HepG2 (cell line): Measurements from ENCODE around the gene MTG1. TPM values are rescaled to one million over a fixed set of nuclear protein-coding genes. Genes with fewer than 3 reads are reported as not detected.
A peak's percentile ranks its signal among the peaks of the same experiment; 100 is the strongest.

Experiments
- AGO1 ChIP-seq: fragments of 200-400 bp; formaldehyde crosslinking; IDR thresholded peaks from 2 replicates; pipeline ENCODE4 v1.6.1; 2017; ENCODE audit warnings: mild to moderate bottlenecking, low read depth, low read length, moderate library complexity; ENCODE audit not compliant: poor library complexity, severe bottlenecking
- AKAP8 ChIP-seq: sonication (generic); formaldehyde crosslinking; IDR thresholded peaks from 2 replicates; pipeline ENCODE4 v1.5.1; 2020; ENCODE audit warnings: mild to moderate bottlenecking, missing genetic modification reagents
- GMEB1 ChIP-seq: sonication (generic); formaldehyde crosslinking; IDR thresholded peaks from 2 replicates; pipeline ENCODE4 v1.5.1; 2020; ENCODE audit warnings: missing genetic modification reagents, mild to moderate bottlenecking, borderline replicate concordance
- HNRNPL ChIP-seq: fragments of 200-400 bp; formaldehyde crosslinking; IDR thresholded peaks from 2 replicates; pipeline ENCODE4 v1.6.1; 2017; ENCODE audit warnings: mild to moderate bottlenecking, low read depth, low read length
- KLF6 ChIP-seq: IDR thresholded peaks from 2 replicates; pipeline ENCODE4 v1.8.0; 2016; ENCODE audit warnings: missing biosample characterization, missing genetic modification reagents
- MTF1 ChIP-seq: sonication (generic); formaldehyde crosslinking; IDR thresholded peaks from 2 replicates; pipeline ENCODE4 v1.5.0; 2020; ENCODE audit warnings: missing genetic modification reagents
- PAF1 ChIP-seq: IDR thresholded peaks from 2 replicates; pipeline ENCODE4 v1.6.1; 2016; ENCODE audit warnings: missing genetic modification reagents, missing compliant biosample characterization
- POLR2AphosphoS5 ChIP-seq: IDR thresholded peaks from 2 replicates; pipeline ENCODE4 v1.6.1; 2012; ENCODE audit warnings: low read depth, low read length
- POLR2G ChIP-seq: fragments of 200-400 bp; formaldehyde crosslinking; IDR thresholded peaks from 2 replicates; pipeline ENCODE4 v1.6.1; 2018; ENCODE audit warnings: mild to moderate bottlenecking, low read depth, low read length, moderate library complexity
- TAF15 ChIP-seq: fragments of 200-400 bp; formaldehyde crosslinking; IDR thresholded peaks from one replicate; pipeline ENCODE4 v1.6.1; 2018; ENCODE audit warnings: mild to moderate bottlenecking, low read depth, low read length; ENCODE audit not compliant: poor library complexity, severe bottlenecking
- TRIM24 ChIP-seq: sonication (generic); formaldehyde crosslinking; IDR thresholded peaks from 2 replicates; pipeline ENCODE4 v1.8.0; 2022; ENCODE audit warnings: mild to moderate bottlenecking, missing genetic modification reagents
- ZFP41 ChIP-seq: sonication (generic); formaldehyde crosslinking; IDR thresholded peaks from 2 replicates; pipeline ENCODE4 v1.4.0; 2020; ENCODE audit warnings: mild to moderate bottlenecking, missing genetic modification reagents, borderline replicate concordance
- ZFX ChIP-seq: sonication (generic); formaldehyde crosslinking; IDR thresholded peaks from 2 replicates; pipeline ENCODE4 v1.4.0; 2020; ENCODE audit warnings: mild to moderate bottlenecking, low read depth, missing genetic modification reagents, moderate library complexity
- ZNF225 ChIP-seq: sonication (generic); formaldehyde crosslinking; IDR thresholded peaks from 2 replicates; pipeline ENCODE4 v1.4.0; 2020; ENCODE audit warnings: mild to moderate bottlenecking, missing genetic modification reagents
- ZNF276 ChIP-seq: sonication (generic); formaldehyde crosslinking; IDR thresholded peaks from 2 replicates; pipeline ENCODE4 v1.4.0; 2020; ENCODE audit warnings: mild to moderate bottlenecking, low read depth, missing genetic modification reagents
- ZNF766 ChIP-seq: sonication (generic); formaldehyde crosslinking; IDR thresholded peaks from 2 replicates; pipeline ENCODE4 v1.5.0; 2020; ENCODE audit warnings: missing genetic modification reagents, borderline replicate concordance
- ZNF773 ChIP-seq: sonication (generic); formaldehyde crosslinking; IDR thresholded peaks from 2 replicates; pipeline ENCODE4 v1.4.0; 2020; ENCODE audit warnings: missing genetic modification reagents, borderline replicate concordance
- polyA plus RNA-seq, 8 experiments: library from polyadenylated mRNA; depleted of rRNA in 3 of 8; stranded (reverse) in 7 of 8; unstranded in 1 of 8; fragments of >200 nt; fragmentation: Illumina TruSeq in 4 of 8; extraction: Trizol in 4 of 8; gene quantifications; 2 replicates each; pipeline versions ENCODE4 v1.2.1 to v1.2.3, GENCODE V29; 2011 to 2016; ENCODE audit warnings: low read depth in 4 of 8, missing spikeins in 1 of 8, mixed read lengths in 1 of 8; ENCODE audit not compliant: insufficient read depth in 1 of 8
- total RNA-seq, 5 experiments: library from RNA; depleted of rRNA; stranded (reverse); fragments of >200 nt; fragmentation: Illumina TruSeq; extraction: Trizol; gene quantifications; 2 replicates each; pipeline ENCODE4 v1.2.3, GENCODE V29; 2016; ENCODE audit warnings: low read depth in 1 of 5
- TF ChIP-seq, protein P1 (sequence below): IDR thresholded peaks from 2 replicates; pipeline ENCODE4 v1.6.1; 2012; ENCODE audit warnings: low read length, improper control_type of control experiment
- TF ChIP-seq, protein P2 (sequence below): sonication (generic); formaldehyde crosslinking; IDR thresholded peaks from 2 replicates; pipeline ENCODE4 v1.4.0; 2020; ENCODE audit warnings: missing genetic modification reagents
- TF ChIP-seq, protein P3 (sequence below): sonication (generic); formaldehyde crosslinking; IDR thresholded peaks from 2 replicates; pipeline ENCODE4 v1.8.1; 2023; ENCODE audit warnings: missing genetic modification reagents, inconsistent platforms, borderline replicate concordance

The MTG1 gene
- total and polyA plus RNA-seq, 2 of the 13 experiments (the other 11 are each of a cell fraction or from before 2014, with no cell fraction given) = 42.0 to 103 TPM

DNA sequence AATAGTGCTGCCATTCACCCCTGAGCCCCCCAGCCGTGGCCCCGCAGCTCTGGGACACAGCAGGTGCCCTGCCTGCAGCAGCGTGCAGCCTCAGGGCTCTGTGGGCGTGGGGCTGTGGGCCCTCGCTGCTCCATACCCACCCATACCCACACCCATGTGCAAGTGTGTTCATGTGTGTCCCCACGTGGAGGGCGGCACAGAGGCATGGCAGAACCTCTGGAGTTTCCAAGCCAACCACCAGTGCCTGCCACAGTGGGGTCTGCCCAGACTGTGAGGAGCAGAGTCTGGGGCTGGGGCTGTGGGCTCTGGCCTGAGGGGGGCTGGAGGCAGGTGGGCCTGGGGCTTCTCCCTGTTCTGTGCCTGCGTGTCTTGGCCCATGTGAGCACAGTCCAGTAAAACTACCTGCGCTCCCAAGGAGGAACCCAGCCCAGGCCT is 44.4 kb upstream of the MTG1 start (continued):
- TF ChIP-seq, protein P1, sequence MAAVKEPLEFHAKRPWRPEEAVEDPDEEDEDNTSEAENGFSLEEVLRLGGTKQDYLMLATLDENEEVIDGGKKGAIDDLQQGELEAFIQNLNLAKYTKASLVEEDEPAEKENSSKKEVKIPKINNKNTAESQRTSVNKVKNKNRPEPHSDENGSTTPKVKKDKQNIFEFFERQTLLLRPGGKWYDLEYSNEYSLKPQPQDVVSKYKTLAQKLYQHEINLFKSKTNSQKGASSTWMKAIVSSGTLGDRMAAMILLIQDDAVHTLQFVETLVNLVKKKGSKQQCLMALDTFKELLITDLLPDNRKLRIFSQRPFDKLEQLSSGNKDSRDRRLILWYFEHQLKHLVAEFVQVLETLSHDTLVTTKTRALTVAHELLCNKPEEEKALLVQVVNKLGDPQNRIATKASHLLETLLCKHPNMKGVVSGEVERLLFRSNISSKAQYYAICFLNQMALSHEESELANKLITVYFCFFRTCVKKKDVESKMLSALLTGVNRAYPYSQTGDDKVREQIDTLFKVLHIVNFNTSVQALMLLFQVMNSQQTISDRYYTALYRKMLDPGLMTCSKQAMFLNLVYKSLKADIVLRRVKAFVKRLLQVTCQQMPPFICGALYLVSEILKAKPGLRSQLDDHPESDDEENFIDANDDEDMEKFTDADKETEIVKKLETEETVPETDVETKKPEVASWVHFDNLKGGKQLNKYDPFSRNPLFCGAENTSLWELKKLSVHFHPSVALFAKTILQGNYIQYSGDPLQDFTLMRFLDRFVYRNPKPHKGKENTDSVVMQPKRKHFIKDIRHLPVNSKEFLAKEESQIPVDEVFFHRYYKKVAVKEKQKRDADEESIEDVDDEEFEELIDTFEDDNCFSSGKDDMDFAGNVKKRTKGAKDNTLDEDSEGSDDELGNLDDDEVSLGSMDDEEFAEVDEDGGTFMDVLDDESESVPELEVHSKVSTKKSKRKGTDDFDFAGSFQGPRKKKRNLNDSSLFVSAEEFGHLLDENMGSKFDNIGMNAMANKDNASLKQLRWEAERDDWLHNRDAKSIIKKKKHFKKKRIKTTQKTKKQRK = no peak
- no peak for TF ChIP-seq ZNF225 (CRISPR knock-in tag)
- TF ChIP-seq, protein P2, sequence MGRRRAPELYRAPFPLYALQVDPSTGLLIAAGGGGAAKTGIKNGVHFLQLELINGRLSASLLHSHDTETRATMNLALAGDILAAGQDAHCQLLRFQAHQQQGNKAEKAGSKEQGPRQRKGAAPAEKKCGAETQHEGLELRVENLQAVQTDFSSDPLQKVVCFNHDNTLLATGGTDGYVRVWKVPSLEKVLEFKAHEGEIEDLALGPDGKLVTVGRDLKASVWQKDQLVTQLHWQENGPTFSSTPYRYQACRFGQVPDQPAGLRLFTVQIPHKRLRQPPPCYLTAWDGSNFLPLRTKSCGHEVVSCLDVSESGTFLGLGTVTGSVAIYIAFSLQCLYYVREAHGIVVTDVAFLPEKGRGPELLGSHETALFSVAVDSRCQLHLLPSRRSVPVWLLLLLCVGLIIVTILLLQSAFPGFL (CRISPR knock-in tag) = no peak
- no peak for TF ChIP-seq TAF15
- TF ChIP-seq KLF6 (CRISPR knock-in tag) = no peak
- TF ChIP-seq TRIM24 = no peak
- TF ChIP-seq AKAP8 (CRISPR knock-in tag) = peak; percentile 93; the same call in 1 of the 2 replicates
- TF ChIP-seq POLR2AphosphoS5 = peak; percentile 9; the same call in 1 of the 2 replicates
- peak; percentile 13; the same call in 1 of the 2 replicates for TF ChIP-seq ZFX (CRISPR knock-in tag)
- TF ChIP-seq MTF1 (CRISPR knock-in tag) = no peak
- no peak for TF ChIP-seq ZNF766 (CRISPR knock-in tag)
- no peak for TF ChIP-seq GMEB1 (CRISPR knock-in tag)
- TF ChIP-seq POLR2G = 0 out of 2 replicates have a peak, but pooled peaks have one; percentile 19
- TF ChIP-seq PAF1 (CRISPR knock-in tag) = 0 out of 2 replicates have a peak, but pooled peaks have one; percentile 20
- peak; percentile 92 for TF ChIP-seq AGO1
- TF ChIP-seq ZNF276 (CRISPR knock-in tag) = no peak
- TF ChIP-seq, protein P3, sequence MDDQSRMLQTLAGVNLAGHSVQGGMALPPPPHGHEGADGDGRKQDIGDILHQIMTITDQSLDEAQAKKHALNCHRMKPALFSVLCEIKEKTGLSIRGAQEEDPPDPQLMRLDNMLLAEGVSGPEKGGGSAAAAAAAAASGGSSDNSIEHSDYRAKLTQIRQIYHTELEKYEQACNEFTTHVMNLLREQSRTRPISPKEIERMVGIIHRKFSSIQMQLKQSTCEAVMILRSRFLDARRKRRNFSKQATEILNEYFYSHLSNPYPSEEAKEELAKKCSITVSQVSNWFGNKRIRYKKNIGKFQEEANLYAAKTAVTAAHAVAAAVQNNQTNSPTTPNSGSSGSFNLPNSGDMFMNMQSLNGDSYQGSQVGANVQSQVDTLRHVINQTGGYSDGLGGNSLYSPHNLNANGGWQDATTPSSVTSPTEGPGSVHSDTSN (CRISPR knock-in tag) = no peak
- TF ChIP-seq ZNF773 (CRISPR knock-in tag) = no peak
- TF ChIP-seq ZFP41 (CRISPR knock-in tag) = peak; percentile 25; the same call in 1 of the 2 replicates
- TF ChIP-seq HNRNPL = peak; percentile 14; the same call in 1 of the 2 replicates
